GM12874 (cell line): ENCODE measurements around the gene SLC38A9.

ENCODE experiments used
- TF ChIP-seq, protein P1 (sequence below): IDR thresholded peaks from 2 replicates; pipeline ENCODE4 v1.5.1; 2011; ENCODE audit warnings: low read depth, mild to moderate bottlenecking, control low read depth, low read length, moderate library complexity; ENCODE audit not compliant: insufficient read depth

SLC38A9 gene, protein sequence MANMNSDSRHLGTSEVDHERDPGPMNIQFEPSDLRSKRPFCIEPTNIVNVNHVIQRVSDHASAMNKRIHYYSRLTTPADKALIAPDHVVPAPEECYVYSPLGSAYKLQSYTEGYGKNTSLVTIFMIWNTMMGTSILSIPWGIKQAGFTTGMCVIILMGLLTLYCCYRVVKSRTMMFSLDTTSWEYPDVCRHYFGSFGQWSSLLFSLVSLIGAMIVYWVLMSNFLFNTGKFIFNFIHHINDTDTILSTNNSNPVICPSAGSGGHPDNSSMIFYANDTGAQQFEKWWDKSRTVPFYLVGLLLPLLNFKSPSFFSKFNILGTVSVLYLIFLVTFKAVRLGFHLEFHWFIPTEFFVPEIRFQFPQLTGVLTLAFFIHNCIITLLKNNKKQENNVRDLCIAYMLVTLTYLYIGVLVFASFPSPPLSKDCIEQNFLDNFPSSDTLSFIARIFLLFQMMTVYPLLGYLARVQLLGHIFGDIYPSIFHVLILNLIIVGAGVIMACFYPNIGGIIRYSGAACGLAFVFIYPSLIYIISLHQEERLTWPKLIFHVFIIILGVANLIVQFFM

DNA sequence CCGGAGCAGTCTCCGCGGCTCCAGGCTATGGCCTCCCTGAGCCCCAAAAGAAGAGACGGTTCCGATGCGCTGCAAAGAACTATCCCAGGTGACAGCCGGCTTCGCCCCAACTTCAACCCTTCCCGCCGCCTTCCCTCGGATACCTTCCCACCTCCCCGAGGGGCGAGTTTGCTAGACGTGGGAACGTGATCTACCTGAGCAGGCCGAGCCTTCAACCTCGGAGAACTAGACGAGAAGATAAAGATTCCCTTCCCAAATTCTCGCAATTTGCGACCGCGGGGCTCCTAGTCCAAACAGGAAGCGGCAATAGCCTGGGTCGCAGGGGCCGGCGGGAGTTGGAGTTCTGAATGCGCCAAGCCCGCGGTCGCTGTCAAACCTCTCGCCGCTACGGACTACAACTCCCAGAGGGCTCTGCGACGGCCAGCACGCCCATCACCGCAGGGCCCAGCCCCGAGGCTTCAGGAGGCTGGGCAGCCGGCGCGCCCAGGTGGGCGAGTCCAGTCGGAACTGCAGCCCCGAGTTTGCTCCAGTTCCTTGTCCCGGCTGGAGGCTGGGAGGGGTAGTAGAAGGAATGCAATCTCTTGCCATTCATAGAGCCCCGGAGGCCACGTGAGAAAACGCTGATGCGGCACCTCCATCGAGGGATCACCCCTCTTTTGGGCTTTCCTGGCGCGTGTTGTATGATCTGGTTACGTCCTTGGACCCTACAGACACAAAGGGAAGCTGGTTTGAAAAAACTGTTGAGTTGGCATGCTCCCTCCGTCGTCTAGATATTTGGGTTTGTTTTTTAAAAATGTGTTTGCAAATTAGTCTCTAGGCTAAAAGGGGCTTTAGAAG is at the start of gene SLC38A9:
TSS of gene SLC38A9 (minus strand) at position 302 of the 837 bp plus-strand sequence. CDS start 14,366 bp downstream, outside the sequence.
- TF ChIP-seq, protein P1, sequence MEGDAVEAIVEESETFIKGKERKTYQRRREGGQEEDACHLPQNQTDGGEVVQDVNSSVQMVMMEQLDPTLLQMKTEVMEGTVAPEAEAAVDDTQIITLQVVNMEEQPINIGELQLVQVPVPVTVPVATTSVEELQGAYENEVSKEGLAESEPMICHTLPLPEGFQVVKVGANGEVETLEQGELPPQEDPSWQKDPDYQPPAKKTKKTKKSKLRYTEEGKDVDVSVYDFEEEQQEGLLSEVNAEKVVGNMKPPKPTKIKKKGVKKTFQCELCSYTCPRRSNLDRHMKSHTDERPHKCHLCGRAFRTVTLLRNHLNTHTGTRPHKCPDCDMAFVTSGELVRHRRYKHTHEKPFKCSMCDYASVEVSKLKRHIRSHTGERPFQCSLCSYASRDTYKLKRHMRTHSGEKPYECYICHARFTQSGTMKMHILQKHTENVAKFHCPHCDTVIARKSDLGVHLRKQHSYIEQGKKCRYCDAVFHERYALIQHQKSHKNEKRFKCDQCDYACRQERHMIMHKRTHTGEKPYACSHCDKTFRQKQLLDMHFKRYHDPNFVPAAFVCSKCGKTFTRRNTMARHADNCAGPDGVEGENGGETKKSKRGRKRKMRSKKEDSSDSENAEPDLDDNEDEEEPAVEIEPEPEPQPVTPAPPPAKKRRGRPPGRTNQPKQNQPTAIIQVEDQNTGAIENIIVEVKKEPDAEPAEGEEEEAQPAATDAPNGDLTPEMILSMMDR: no peak

GRCh38 chr5:55758714-55759113 is 46.6 kb upstream of the SLC38A9 start:
- TF ChIP-seq, protein P1: no peak

GRCh38 chr5:55758231-55758630 is 46.1 kb upstream of the SLC38A9 start:
- TF ChIP-seq, protein P1: no peak

GRCh38 chr5:55750499-55750898 is 38.4 kb upstream of the SLC38A9 start:
- TF ChIP-seq, protein P1: no peak

DNA sequence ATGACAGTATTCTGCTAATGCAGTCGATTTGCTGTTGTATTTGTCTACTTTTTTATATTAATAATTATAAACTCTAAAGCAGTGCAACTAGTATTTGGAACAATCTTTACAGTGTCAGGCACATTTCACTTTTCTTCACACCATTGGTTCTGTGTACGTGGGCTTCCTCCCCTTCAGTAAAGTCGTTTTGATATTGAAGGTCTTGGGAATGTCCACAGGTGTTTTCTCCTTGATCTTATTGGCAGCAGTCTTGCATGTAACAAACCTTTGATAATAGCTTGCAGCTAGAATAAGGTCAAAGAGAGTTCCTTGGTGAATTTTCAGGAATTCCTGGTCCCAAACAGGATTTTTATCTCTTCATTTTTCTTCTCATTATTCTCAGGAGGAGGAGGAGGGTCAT is 37.9 kb upstream of the SLC38A9 start:
- TF ChIP-seq, protein P1: no peak

- TF ChIP-seq, protein P1: no peak
These were observed 37.3 kb upstream of the SLC38A9 start for GRCh38 chr5:55749387-55749786.

DNA sequence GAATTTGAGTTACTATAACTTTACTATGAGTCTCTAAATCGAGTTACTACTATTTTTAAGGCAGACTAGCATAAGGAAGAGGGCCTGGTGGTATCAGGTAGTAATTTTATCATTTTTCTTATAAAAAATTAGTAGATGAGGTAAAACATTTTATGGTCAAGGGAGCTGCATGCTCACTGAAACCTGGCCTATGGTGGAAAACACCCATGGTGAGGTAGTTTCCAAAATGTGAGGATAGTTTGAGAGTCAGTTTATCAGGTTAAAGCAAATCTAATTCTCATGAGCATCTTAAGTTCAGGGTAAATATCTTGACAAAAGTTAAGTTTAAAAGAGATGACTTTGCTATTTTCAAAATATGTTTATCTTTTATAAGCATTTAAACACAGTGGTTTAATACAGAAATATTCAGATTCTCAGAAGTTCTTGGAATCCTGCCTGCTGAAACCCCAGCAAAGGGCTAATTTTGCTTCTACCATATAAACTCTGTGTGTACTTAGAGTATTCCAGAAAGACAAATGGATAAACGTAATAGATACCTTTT is 35.7 kb upstream of the SLC38A9 start:
- TF ChIP-seq, protein P1: no peak
